DND-41 (cell line): ENCODE data around the gene MIA.
A peak's percentile ranks its signal among the peaks of the same experiment; 100 is the strongest.

Experiments used
- ATAC-seq: fragments of 200-7000 bp; cut with Tn5 transposase; 3 replicates; pipeline ENCODE4 v1.9.1; 2021; ENCODE audit warnings: low read depth; ENCODE audit not compliant: insufficient read depth
- DNase-seq: peaks from one replicate; pipeline ENCODE4 v3.0.0-alpha.2; 2020
- H2AFZ ChIP-seq: 2 replicates; pipeline ENCODE4 v1.6.0; 2012; ENCODE audit warnings: low read depth, low read length
- H3K27ac ChIP-seq: 2 replicates; pipeline ENCODE4 v1.5.1; 2012; ENCODE audit warnings: low read length, inconsistent platforms
- H3K27me3 ChIP-seq: fragments of 200-600 bp; sonication (generic); 2 replicates; pipeline ENCODE4 v1.6.0; 2012; ENCODE audit warnings: low read length, mild to moderate bottlenecking, inconsistent platforms; ENCODE audit not compliant: insufficient read depth, poor library complexity
- H3K36me3 ChIP-seq: 2 replicates; pipeline ENCODE4 v1.5.1; 2012; ENCODE audit warnings: low read length, inconsistent platforms; ENCODE audit not compliant: insufficient read depth
- H3K4me1 ChIP-seq: 2 replicates; pipeline ENCODE4 v1.5.1; 2012; ENCODE audit warnings: mild to moderate bottlenecking, low read length; ENCODE audit not compliant: insufficient read depth
- H3K4me2 ChIP-seq: 2 replicates; pipeline ENCODE4 v1.6.0; 2012; ENCODE audit warnings: mild to moderate bottlenecking, moderate library complexity, low read length, inconsistent platforms; ENCODE audit not compliant: insufficient read depth
- H3K4me3 ChIP-seq, 2 experiments: fragments of 200-600 bp in 1 of 2; shearing (Covaris generic) in 1 of 2; 2 replicates each; pipeline ENCODE4 v1.5.1; 2012 to 2016; ENCODE audit warnings: inconsistent platforms in 2 of 2, low read length in 2 of 2, mild to moderate bottlenecking in 2 of 2, low read depth in 1 of 2, moderate library complexity in 1 of 2
- H3K79me2 ChIP-seq: 2 replicates; pipeline ENCODE4 v1.6.0; 2012; ENCODE audit warnings: low read length, inconsistent platforms; ENCODE audit not compliant: insufficient read depth
- H3K9ac ChIP-seq: 2 replicates; pipeline ENCODE4 v1.6.0; 2012; ENCODE audit warnings: low read depth, mild to moderate bottlenecking, inconsistent platforms, low read length, moderate library complexity
- H3K9me3 ChIP-seq: 2 replicates; pipeline ENCODE4 v1.5.1; 2012; ENCODE audit warnings: low read length, moderate library complexity, mild to moderate bottlenecking, inconsistent platforms; ENCODE audit not compliant: insufficient read depth, severe bottlenecking
- H4K20me1 ChIP-seq: 2 replicates; pipeline ENCODE4 v1.6.0; 2012; ENCODE audit warnings: low read length; ENCODE audit not compliant: insufficient read depth
- EZH2 ChIP-seq: IDR thresholded peaks from 3 replicates; pipeline ENCODE4 v1.6.1; 2012; ENCODE audit warnings: borderline replicate concordance, low read depth, mild to moderate bottlenecking, moderate library complexity, low read length, inconsistent platforms; ENCODE audit not compliant: severe bottlenecking
- TF ChIP-seq, protein P1 (sequence below): IDR thresholded peaks from 2 replicates; pipeline ENCODE4 v1.5.1; 2012; ENCODE audit warnings: borderline replicate concordance, low read length, moderate library complexity, mild to moderate bottlenecking; ENCODE audit not compliant: poor library complexity, severe bottlenecking; ENCODE audit errors: extremely low read depth

Gene MIA

DNA sequence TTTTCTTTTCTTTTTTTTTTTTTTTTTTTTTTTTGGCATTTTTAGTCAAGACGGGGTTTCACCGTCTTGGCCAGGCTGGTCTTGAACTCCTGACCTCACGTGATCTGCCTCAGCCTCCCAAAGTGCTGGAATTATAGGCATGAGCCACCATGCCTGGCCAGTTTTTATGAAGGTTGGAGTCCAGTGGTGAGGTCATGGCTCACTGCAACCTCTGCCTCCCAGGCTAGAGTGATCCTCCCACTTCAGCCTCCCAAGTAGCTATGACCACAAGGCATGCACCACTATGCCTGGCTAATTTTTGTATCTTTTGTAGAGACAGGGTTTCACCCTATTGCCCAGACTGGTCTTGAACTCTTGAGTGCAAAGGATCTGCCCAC lies 20.1 kb upstream of the MIA start:
- ATAC-seq (no peak), DNase-seq (no peak)
- peaks cover 83% of the 10 kb centered on the region for H3K79me2 ChIP-seq
- H4K20me1 ChIP-seq, result peaks cover 68% of the 10 kb centered on the region
- peaks cover 43% of the 10 kb centered on the region for H3K4me1 ChIP-seq
- H3K36me3 ChIP-seq, result peaks cover 66% of the 10 kb centered on the region
- peak overlapping the region in 1 of 2 experiments; percentile 33; a peak in 1 of 4 replicates for H3K4me3 ChIP-seq
- H3K27me3 ChIP-seq, result no peaks in the 10 kb centered on the region
- peak overlapping the region; percentile 63; the same call in 1 of the 2 replicates for H3K4me2 ChIP-seq
- no peaks in the 10 kb centered on the region for H3K9me3 ChIP-seq
- H3K27ac ChIP-seq, result peak overlapping the region; percentile 6; the same call in 1 of the 2 replicates
- no peak overlapping the region for H2AFZ ChIP-seq
- H3K9ac ChIP-seq, result peak overlapping the region; percentile 17; the same call in 1 of the 2 replicates
- TF ChIP-seq, protein P1, sequence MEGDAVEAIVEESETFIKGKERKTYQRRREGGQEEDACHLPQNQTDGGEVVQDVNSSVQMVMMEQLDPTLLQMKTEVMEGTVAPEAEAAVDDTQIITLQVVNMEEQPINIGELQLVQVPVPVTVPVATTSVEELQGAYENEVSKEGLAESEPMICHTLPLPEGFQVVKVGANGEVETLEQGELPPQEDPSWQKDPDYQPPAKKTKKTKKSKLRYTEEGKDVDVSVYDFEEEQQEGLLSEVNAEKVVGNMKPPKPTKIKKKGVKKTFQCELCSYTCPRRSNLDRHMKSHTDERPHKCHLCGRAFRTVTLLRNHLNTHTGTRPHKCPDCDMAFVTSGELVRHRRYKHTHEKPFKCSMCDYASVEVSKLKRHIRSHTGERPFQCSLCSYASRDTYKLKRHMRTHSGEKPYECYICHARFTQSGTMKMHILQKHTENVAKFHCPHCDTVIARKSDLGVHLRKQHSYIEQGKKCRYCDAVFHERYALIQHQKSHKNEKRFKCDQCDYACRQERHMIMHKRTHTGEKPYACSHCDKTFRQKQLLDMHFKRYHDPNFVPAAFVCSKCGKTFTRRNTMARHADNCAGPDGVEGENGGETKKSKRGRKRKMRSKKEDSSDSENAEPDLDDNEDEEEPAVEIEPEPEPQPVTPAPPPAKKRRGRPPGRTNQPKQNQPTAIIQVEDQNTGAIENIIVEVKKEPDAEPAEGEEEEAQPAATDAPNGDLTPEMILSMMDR, result no peak
- TF ChIP-seq EZH2, result no peak

DNA sequence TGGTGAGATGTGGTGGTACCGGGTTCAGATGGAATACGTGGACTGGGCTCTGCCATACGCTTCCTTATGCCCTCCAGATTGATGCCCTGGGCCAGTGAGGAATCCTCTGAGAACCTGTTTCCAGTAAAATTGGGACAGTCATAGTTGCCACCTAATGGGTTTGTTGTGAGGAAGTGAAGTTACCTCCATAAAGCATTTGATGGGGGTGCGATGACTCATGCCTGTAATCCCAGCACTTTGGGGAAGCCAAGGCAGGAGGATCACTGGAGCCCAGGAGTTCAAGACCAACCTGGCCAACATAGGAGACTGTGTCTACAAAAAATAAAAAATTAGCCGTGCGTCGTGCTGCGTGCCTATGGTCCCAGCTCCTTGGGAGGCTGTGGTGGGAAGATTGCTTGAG lies 19.5 kb upstream of the MIA start:
- no peaks in the 10 kb centered on the region for H3K27me3 ChIP-seq
- TF ChIP-seq EZH2, result no peak
- TF ChIP-seq, protein P1, result no peak
- ATAC-seq (no peak), DNase-seq (no peak)
- H3K4me1 ChIP-seq, result peaks cover 43% of the 10 kb centered on the region
- no peaks in the 10 kb centered on the region for H3K9me3 ChIP-seq
- H2AFZ ChIP-seq, result no peak overlapping the region
- peaks cover 89% of the 10 kb centered on the region for H3K79me2 ChIP-seq
- H3K4me2 ChIP-seq, result peak overlapping the region; percentile 63; the same call in 1 of the 2 replicates
- peak overlapping the region in 1 of 2 experiments; percentile 33; a peak in 1 of 4 replicates for H3K4me3 ChIP-seq
- peaks cover 73% of the 10 kb centered on the region for H4K20me1 ChIP-seq
- peaks cover 72% of the 10 kb centered on the region for H3K36me3 ChIP-seq
- peak overlapping the region; percentile 6; the same call in 1 of the 2 replicates for H3K27ac ChIP-seq
- peak overlapping the region; percentile 17; the same call in 1 of the 2 replicates for H3K9ac ChIP-seq

DNA sequence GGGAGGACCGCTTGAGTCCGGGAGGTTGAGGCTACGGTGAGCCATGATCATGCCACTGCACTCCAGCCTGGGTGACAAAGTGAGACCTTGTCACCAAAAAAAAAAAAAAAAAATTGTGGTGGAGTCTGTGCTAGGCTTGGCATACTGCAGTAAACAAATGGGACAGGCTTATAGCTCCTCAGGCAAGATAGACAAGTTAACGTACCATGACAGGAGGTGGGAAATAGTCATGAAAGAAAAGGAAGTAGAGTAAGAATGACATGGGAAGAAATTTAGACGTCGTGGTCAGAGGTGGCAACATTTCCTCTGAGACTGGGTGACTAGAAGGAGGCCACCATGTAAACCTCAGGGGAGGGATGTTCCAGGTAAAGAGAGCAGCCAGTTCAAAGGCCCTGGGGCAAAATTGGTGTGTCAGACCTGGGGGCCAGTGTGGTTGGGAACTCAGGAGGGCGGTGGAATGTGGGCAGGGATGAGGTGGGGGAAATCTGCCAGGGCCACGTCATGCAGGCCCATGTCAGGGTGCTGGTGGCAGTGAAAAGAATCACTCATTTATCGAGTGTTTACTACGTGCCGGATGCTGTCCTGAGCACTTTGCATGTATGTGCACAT lies 18.7 kb upstream of the MIA start:
- H3K9ac ChIP-seq, result no peak overlapping the region
- no peaks in the 10 kb centered on the region for H3K9me3 ChIP-seq
- peaks cover 73% of the 10 kb centered on the region for H4K20me1 ChIP-seq
- no peak overlapping the region for H3K4me3 ChIP-seq
- DNase-seq (no peak), ATAC-seq (no peak)
- peak overlapping the region; percentile 63; the same call in 1 of the 2 replicates for H3K4me2 ChIP-seq
- H3K27ac ChIP-seq, result no peak overlapping the region
- H3K27me3 ChIP-seq, result no peaks in the 10 kb centered on the region
- H3K79me2 ChIP-seq, result peaks cover 88% of the 10 kb centered on the region
- TF ChIP-seq EZH2, result no peak
- TF ChIP-seq, protein P1, result no peak
- H2AFZ ChIP-seq, result no peak overlapping the region
- H3K4me1 ChIP-seq, result peaks cover 43% of the 10 kb centered on the region
- H3K36me3 ChIP-seq, result peaks cover 79% of the 10 kb centered on the region
